SK-N-MC (cell line): ENCODE measurements around the gene NANOS2.

Experiments used
- DNase-seq: peaks from one replicate; pipeline ENCODE4 v3.0.0-alpha.2; 2011; ENCODE audit warnings: low read depth, low spot score
- H3K27ac ChIP-seq: fragments of 200-600 bp; sonication (generic); 2 replicates; pipeline ENCODE4 v1.5.1; 2016; ENCODE audit warnings: mixed run types
- H3K36me3 ChIP-seq: fragments of 200-600 bp; sonication (generic); 2 replicates; pipeline ENCODE4 v1.6.1; 2017; ENCODE audit warnings: antibody characterized with exemption, low read length, mixed read lengths; ENCODE audit not compliant: insufficient read depth
- H3K4me3 ChIP-seq: fragments of 200-600 bp; sonication (generic); 2 replicates; pipeline ENCODE4 v1.5.1; 2016
- H3K9ac ChIP-seq: fragments of 200-600 bp; sonication (generic); 2 replicates; pipeline ENCODE4 v1.8.0; 2017; ENCODE audit warnings: mixed run types, mixed read lengths; ENCODE audit not compliant: insufficient read length
- H3K9me3 ChIP-seq: fragments of 200-600 bp; sonication (generic); 2 replicates; pipeline ENCODE4 v1.6.1; 2017; ENCODE audit warnings: low read depth, mild to moderate bottlenecking, antibody characterized with exemption, low read length, moderate library complexity, mixed read lengths
- EZH2 ChIP-seq: fragments of 200-600 bp; sonication (generic); IDR thresholded peaks from one replicate; pipeline ENCODE4 v1.6.1; 2017; ENCODE audit warnings: antibody characterized with exemption
- FOXP2 ChIP-seq: optimal IDR thresholded peaks from 2 replicates; pipeline ENCODE3; 2011; ENCODE audit warnings: mild to moderate bottlenecking, moderate library complexity; ENCODE audit not compliant: insufficient read depth; ENCODE audit errors: extremely low read length, control extremely low read depth
- POLR2AphosphoS5 ChIP-seq: IDR thresholded peaks from 2 replicates; pipeline ENCODE4 v1.6.1; 2012; ENCODE audit warnings: mild to moderate bottlenecking, low read depth, low read length, borderline replicate concordance

NANOS2 gene

GRCh38 chr19:45954156-45954555, 39.6 kb upstream of the NANOS2 start:
- Histone ChIP-seq H3K9me3 (no peaks in the 10 kb centered on the region), H3K27ac (no peak overlapping the region), H3K36me3 (no peaks in the 10 kb centered on the region), H3K9ac (no peak overlapping the region), H3K4me3 (no peak overlapping the region)
- DNase-seq, result no peak
- TF ChIP-seq FOXP2, result no peak
- no peak for TF ChIP-seq EZH2

- H3K4me3 ChIP-seq, result no peak overlapping the region
- no peaks in the 10 kb centered on the region for H3K9me3 ChIP-seq
- TF ChIP-seq POLR2AphosphoS5, result no peak
- no peak for TF ChIP-seq FOXP2
- TF ChIP-seq EZH2, result no peak
- DNase-seq, result no peak
- H3K9ac ChIP-seq, result no peak overlapping the region
- no peak overlapping the region for H3K27ac ChIP-seq
- no peaks in the 10 kb centered on the region for H3K36me3 ChIP-seq
These were observed 39.1 kb upstream of the NANOS2 start for GRCh38 chr19:45953676-45954075.

GRCh38 chr19:45952686-45953505, 38.3 kb upstream of the NANOS2 start:
- TF ChIP-seq POLR2AphosphoS5, result no peak
- TF ChIP-seq EZH2, result no peak
- no peak for TF ChIP-seq FOXP2
- Histone ChIP-seq H3K36me3 (no peaks in the 10 kb centered on the region), H3K27ac (no peak overlapping the region), H3K9ac (no peak overlapping the region), H3K4me3 (peak overlapping the region; percentile 64), H3K9me3 (no peaks in the 10 kb centered on the region)
- DNase-seq, result no peak

GRCh38 chr19:45952341-45952685, 37.7 kb upstream of the NANOS2 start:
- Histone ChIP-seq H3K27ac (no peak overlapping the region), H3K9me3 (no peaks in the 10 kb centered on the region), H3K9ac (no peak overlapping the region), H3K4me3 (no peak overlapping the region), H3K36me3 (no peaks in the 10 kb centered on the region)
- TF ChIP-seq POLR2AphosphoS5, result no peak
- no peak for TF ChIP-seq FOXP2
- TF ChIP-seq EZH2, result no peak
- no peak for DNase-seq

- H3K9me3 ChIP-seq, result no peaks in the 10 kb centered on the region
- TF ChIP-seq FOXP2 (no peak), POLR2AphosphoS5 (no peak), EZH2 (no peak)
- no peak for DNase-seq
These were observed 33.3 kb upstream of the NANOS2 start for GRCh38 chr19:45947926-45948325.

GRCh38 chr19:45940515-45940805, 25.9 kb upstream of the NANOS2 start:
- TF ChIP-seq FOXP2 (no peak), POLR2AphosphoS5 (no peak), EZH2 (no peak)
- H3K9ac ChIP-seq, result no peak overlapping the region
- no peak for DNase-seq
- no peaks in the 10 kb centered on the region for H3K9me3 ChIP-seq
- H3K36me3 ChIP-seq, result no peaks in the 10 kb centered on the region
- no peak overlapping the region for H3K27ac ChIP-seq
- no peak overlapping the region for H3K4me3 ChIP-seq

More at GRCh38 chr19:45947926-45948325, 33.3 kb upstream of the NANOS2 start:
- Histone ChIP-seq H3K36me3 (no peaks in the 10 kb centered on the region), H3K27ac (no peak overlapping the region), H3K4me3 (no peak overlapping the region), H3K9ac (no peak overlapping the region)

GRCh38 chr19:45939792-45940514, 25.4 kb upstream of the NANOS2 start:
- DNase-seq, result no peak
- no peak for TF ChIP-seq EZH2
- no peak for TF ChIP-seq POLR2AphosphoS5
- no peak for TF ChIP-seq FOXP2
- H3K27ac ChIP-seq, result no peak overlapping the region
- no peaks in the 10 kb centered on the region for H3K9me3 ChIP-seq
- no peak overlapping the region for H3K9ac ChIP-seq
- no peak overlapping the region for H3K4me3 ChIP-seq
- H3K36me3 ChIP-seq, result no peaks in the 10 kb centered on the region

GRCh38 chr19:45938733-45939319, 24.2 kb upstream of the NANOS2 start:
- Histone ChIP-seq H3K27ac (no peak overlapping the region), H3K9me3 (no peaks in the 10 kb centered on the region), H3K4me3 (no peak overlapping the region), H3K9ac (no peak overlapping the region), H3K36me3 (no peaks in the 10 kb centered on the region)
- DNase-seq, result no peak
- no peak for TF ChIP-seq POLR2AphosphoS5
- TF ChIP-seq EZH2, result no peak
- TF ChIP-seq FOXP2, result no peak
